ENCODE data around the gene ELMO1. TPM values are rescaled to one million over a fixed set of nuclear protein-coding genes. Genes with fewer than 3 reads are reported as not detected.

Gene ELMO1
- total RNA-seq, 1 experiment from 2014 or later, result not detected

DNA sequence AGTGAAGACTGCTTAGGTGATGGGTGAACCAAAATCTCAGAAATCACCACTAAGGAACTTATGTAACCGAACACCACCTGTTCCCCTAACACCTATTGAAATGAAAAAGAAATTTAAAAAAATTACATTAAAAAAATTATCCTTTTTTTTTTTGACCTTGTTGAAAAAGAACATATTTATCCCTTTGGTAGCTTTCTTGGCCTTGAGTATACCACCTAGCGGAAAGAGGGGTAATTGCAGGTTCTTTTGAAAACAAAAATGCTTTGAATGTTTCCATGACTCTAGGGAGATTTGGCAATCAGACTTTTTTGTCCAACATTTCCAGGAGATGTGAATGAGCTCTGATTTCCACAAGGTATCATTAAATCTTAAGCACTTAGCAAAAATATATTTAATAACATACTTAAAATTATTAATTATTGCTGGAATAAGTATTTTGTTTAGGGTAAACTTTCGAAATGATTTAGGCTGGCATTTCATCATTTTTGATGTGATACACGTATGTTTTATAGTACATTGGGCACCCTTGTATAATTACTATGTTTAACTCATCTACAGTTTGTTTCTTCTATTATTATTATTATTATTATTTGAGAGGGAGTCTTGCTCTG is 47.0 kb upstream of the ELMO1 start:
- Histone ChIP-seq H3K9ac (ENCODE audit: low read length) (no peak overlapping the region), H3K36me3 (ENCODE audit: low read depth, low read length) (no peaks in the 10 kb centered on the region), H3K9me3 (ENCODE audit: low read length) (no peaks in the 10 kb centered on the region), H3F3A (ENCODE audit: low read length, unreplicated experiment) (no peaks in the 10 kb centered on the region), H3K4me2 (ENCODE audit: low read length) (no peak overlapping the region), H3K27me3 (ENCODE audit: low read length) (no peaks in the 10 kb centered on the region), H2AFZ (ENCODE audit: low read length) (no peak overlapping the region), H3K27ac (ENCODE audit: low read length) (no peak overlapping the region), H3K4me3 (ENCODE audit: low read length) (no peak overlapping the region), H3K9me2 (replicated peaks; ENCODE audit: low read length) (no peaks in the 10 kb centered on the region), H3K4me1 (ENCODE audit: insufficient read depth, low read length) (no peaks in the 10 kb centered on the region), H3K79me2 (ENCODE audit: low read length) (no peaks in the 10 kb centered on the region), H4K20me1 (ENCODE audit: low read length) (no peaks in the 10 kb centered on the region)
- ChIA-PET CTCF (no interaction called here), POLR2A (ENCODE audit: unreplicated experiment) (no interaction called here)
- no peak for ATAC-seq
- intact Hi-C loops (cut with micrococcal nuclease), result loop anchor here (5.0 kb wide), 1 partner anchor 263 kb away; no protein-coding TSS in a partner anchor
- BruUV-seq (replicated peaks), result no TSS peak
- peak; percentile 39 for DNase-seq
- TF ChIP-seq EZH2 (IDR thresholded peaks at IDR 0.05; ENCODE audit: low read length, unreplicated experiment), result no peak
- TF ChIP-seq, protein P1, sequence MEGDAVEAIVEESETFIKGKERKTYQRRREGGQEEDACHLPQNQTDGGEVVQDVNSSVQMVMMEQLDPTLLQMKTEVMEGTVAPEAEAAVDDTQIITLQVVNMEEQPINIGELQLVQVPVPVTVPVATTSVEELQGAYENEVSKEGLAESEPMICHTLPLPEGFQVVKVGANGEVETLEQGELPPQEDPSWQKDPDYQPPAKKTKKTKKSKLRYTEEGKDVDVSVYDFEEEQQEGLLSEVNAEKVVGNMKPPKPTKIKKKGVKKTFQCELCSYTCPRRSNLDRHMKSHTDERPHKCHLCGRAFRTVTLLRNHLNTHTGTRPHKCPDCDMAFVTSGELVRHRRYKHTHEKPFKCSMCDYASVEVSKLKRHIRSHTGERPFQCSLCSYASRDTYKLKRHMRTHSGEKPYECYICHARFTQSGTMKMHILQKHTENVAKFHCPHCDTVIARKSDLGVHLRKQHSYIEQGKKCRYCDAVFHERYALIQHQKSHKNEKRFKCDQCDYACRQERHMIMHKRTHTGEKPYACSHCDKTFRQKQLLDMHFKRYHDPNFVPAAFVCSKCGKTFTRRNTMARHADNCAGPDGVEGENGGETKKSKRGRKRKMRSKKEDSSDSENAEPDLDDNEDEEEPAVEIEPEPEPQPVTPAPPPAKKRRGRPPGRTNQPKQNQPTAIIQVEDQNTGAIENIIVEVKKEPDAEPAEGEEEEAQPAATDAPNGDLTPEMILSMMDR (conservative IDR thresholded peaks at IDR 0.05; ENCODE audit: low read depth, low read length), result peak; percentile 47

DNA sequence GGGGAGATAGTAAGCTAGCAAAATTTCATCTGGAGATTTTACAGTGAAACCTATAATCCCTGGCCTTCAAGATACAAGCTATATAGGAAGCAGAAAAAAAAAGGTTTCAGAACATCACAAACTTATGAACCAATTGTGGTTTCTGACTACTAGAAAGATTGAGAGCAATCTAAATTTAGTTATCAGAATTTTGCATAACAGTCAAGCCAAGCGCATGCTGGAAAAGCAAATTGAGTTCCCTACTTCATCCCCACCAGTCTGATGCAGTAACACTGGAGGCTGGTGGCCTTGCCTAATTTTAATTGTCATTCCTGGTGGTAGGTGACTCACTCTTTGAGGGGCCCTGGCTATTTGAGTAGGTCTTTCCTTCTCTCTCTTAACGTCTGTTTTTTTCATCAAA is 46.3 kb upstream of the ELMO1 start:
- ATAC-seq (no peak), DNase-seq (no peak)
- Histone ChIP-seq H3K36me3 (ENCODE audit: low read depth, low read length) (no peaks in the 10 kb centered on the region), H3K27me3 (ENCODE audit: low read length) (no peaks in the 10 kb centered on the region), H3K79me2 (ENCODE audit: low read length) (no peaks in the 10 kb centered on the region), H3K4me2 (ENCODE audit: low read length) (no peak overlapping the region), H3F3A (ENCODE audit: low read length, unreplicated experiment) (no peaks in the 10 kb centered on the region), H3K27ac (ENCODE audit: low read length) (no peak overlapping the region), H3K9ac (ENCODE audit: low read length) (no peak overlapping the region), H3K9me2 (replicated peaks; ENCODE audit: low read length) (no peaks in the 10 kb centered on the region), H4K20me1 (ENCODE audit: low read length) (no peaks in the 10 kb centered on the region), H2AFZ (ENCODE audit: low read length) (no peak overlapping the region), H3K4me1 (ENCODE audit: insufficient read depth, low read length) (no peaks in the 10 kb centered on the region), H3K9me3 (ENCODE audit: low read length) (no peaks in the 10 kb centered on the region), H3K4me3 (ENCODE audit: low read length) (no peak overlapping the region)
- intact Hi-C loops (cut with micrococcal nuclease), result loop anchor here (5.0 kb wide), 1 partner anchor 263 kb away; no protein-coding TSS in a partner anchor
- no TSS peak for BruUV-seq (replicated peaks)
- no peak for TF ChIP-seq EZH2 (IDR thresholded peaks at IDR 0.05; ENCODE audit: low read length, unreplicated experiment)
- no peak for TF ChIP-seq EZH2phosphoT487 (IDR thresholded peaks at IDR 0.05; ENCODE audit: borderline replicate concordance, low read length)
- TF ChIP-seq, protein P1 (conservative IDR thresholded peaks at IDR 0.05; ENCODE audit: low read depth, low read length), result no peak
- ChIA-PET CTCF (no interaction called here), POLR2A (ENCODE audit: unreplicated experiment) (no interaction called here)

DNA sequence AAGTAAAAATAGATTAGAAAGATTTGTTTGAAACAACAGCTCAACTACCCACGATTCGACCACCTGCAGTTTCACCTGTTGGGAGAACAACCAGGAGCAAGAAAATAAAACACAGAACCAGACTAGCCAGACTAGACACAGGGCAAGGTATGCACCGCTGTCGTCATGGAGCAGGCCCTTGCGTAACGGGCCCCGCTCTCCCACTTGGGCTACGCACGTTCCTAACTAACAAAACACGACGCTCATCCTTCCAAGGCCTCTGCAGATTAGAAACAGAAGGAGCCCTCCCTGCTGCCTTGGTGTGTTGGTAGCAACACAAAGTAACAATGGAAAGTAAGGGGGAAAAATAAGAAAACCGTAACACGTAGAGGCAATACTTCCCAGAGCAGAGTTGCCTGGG is 45.1 kb upstream of the ELMO1 start:
- no peaks in the 10 kb centered on the region for H3K36me3 ChIP-seq (ENCODE audit: low read depth, low read length)
- H3K4me3 ChIP-seq (ENCODE audit: low read length), result no peak overlapping the region
- H3K9ac ChIP-seq (ENCODE audit: low read length), result no peak overlapping the region
- ATAC-seq, result no peak
- CTCF ChIA-PET, result no interaction called here
- no peaks in the 10 kb centered on the region for H3K9me3 ChIP-seq (ENCODE audit: low read length)
- no peaks in the 10 kb centered on the region for H3K4me1 ChIP-seq (ENCODE audit: insufficient read depth, low read length)
- no peak overlapping the region for H3K4me2 ChIP-seq (ENCODE audit: low read length)
- POLR2A ChIA-PET (ENCODE audit: unreplicated experiment), result no interaction called here
- intact Hi-C loops (cut with micrococcal nuclease), result no loop called here
- no peak for TF ChIP-seq EZH2phosphoT487 (IDR thresholded peaks at IDR 0.05; ENCODE audit: borderline replicate concordance, low read length)
- TF ChIP-seq EZH2 (IDR thresholded peaks at IDR 0.05; ENCODE audit: low read length, unreplicated experiment), result no peak
- no TSS peak for BruUV-seq (replicated peaks)
- H4K20me1 ChIP-seq (ENCODE audit: low read length), result no peaks in the 10 kb centered on the region
- H3K79me2 ChIP-seq (ENCODE audit: low read length), result no peaks in the 10 kb centered on the region
- H3K9me2 ChIP-seq (replicated peaks; ENCODE audit: low read length), result no peaks in the 10 kb centered on the region
- no peaks in the 10 kb centered on the region for H3F3A ChIP-seq (ENCODE audit: low read length, unreplicated experiment)
- DNase-seq, result no peak
- no peak overlapping the region for H3K27ac ChIP-seq (ENCODE audit: low read length)
- no peaks in the 10 kb centered on the region for H3K27me3 ChIP-seq (ENCODE audit: low read length)
- no peak overlapping the region for H2AFZ ChIP-seq (ENCODE audit: low read length)
